ENCODE measurements around the gene RNF223. TPM values are rescaled to one million over a fixed set of nuclear protein-coding genes. Genes with fewer than 3 reads are reported as not detected.
A peak's percentile ranks its signal among the peaks of the same experiment; 100 is the strongest.

RNF223 gene
- total RNA-seq, 2 donors from 2014 or later: not detected

DNA sequence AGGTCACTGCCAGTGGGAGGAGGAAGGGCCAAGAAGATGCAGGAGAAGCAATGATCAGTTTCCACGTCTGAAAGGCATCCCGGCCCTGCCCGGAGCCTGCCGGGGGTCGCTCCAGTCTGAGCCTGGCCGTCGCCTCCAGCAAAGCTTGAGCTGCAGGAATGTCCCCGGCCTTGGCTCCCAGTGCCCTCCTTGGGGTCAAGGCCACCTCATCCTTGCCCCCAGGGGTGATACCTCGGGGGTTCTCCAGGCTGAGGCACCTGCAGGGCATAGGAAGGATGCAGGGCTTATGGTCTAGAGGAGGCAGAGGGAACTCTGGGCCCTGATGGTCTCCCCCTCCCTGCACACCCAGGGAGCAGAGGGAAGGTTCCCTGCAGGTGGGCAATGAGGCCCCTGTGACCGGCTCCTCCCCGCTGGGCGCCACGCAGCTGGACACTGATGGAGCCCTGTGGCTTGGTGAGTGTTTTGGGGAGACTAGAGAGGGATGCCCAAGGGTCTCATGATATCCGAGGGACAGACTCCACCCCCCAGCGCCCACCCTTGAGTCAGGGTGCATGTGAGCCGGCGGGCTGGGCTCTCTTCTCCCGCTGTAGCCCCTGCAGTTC is 19.9 kb downstream of the RNF223 start:
- DNase-seq (no peak), ATAC-seq (no peak)
- intact Hi-C loops (cut with DNase I): no loop called here

DNA sequence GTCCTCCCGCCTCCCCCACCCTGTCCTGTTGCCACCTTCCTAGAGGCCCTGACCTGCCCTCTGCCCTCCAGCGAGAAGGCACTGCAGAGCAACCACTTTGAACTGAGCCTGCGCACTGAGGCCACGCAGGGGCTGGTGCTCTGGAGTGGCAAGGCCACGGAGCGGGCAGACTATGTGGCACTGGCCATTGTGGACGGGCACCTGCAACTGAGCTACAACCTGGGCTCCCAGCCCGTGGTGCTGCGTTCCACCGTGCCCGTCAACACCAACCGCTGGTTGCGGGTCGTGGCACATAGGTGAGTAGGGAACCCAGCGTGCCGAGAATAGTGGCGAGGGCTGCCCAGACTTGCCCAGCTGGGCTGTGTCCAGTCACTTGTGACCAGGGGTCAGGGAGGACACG is 20.4 kb downstream of the RNF223 start:
- intact Hi-C loops (cut with DNase I): no loop called here

DNA sequence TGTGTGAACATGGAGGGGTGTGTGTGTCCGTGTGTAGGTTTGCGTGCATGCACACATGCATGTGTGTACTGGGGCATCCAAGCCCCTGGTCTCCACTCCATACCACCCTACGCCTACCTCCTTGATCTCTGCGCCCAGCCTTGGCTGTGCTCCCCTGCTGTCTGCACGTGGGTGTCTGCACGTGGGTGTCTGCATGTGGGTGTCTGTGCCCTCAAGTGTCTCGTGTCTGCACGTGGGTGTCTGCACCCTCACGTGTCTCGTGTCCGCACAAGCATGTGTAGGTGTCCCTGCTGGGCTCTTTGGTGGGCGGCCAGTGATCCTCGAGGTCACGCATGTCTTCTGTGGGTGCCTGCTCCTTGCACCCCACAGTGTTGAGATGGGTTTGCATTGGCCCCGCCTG is 21.1 kb downstream of the RNF223 start:
- ATAC-seq: no peak
- intact Hi-C loops (cut with DNase I): no loop called here
- no peak for DNase-seq

More for the DNA sequence above, 20.4 kb downstream of the RNF223 start:
- no peak for ATAC-seq
- DNase-seq: no peak

DNA sequence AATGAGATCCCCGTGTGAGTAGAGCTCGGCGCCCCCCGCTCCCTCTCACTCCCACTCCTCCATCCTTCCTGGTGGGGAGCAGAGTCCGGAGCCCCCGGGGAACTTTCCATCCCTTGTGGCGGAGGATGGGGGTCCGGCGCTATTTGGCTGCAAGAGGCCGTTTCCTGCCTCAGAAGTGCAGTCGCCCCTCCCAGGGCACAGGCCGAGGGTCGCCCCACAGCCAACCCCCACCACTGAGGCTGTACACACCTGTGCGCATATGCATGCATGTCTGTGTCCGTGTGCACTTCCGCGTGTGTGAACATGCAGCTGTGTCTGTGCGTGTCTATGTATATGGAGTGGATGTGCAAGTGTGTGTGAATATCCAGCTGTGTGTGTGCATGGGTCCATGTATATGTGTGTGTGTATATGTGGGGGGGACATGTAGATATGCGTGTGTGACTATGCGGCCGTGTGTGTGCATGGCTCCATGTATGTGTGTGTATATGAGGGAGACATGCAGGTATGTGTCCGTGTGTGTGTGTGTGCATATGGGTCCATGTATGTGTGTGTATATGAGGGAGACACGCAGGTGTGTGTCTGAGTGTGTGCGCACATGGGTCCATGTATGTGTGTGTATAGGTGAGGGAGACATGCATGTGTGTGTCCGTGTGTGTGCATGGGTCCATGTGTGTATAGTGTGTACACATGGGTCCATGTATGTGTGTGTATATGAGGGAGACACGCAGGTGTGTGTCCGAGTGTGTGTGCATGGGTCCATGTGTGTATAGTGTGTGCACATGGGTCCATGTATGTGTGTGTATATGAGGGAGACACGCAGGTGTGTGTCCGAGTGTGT is 21.9 kb downstream of the RNF223 start:
- ATAC-seq: no peak
- intact Hi-C loops (cut with DNase I): no loop called here
- DNase-seq: no peak

DNA sequence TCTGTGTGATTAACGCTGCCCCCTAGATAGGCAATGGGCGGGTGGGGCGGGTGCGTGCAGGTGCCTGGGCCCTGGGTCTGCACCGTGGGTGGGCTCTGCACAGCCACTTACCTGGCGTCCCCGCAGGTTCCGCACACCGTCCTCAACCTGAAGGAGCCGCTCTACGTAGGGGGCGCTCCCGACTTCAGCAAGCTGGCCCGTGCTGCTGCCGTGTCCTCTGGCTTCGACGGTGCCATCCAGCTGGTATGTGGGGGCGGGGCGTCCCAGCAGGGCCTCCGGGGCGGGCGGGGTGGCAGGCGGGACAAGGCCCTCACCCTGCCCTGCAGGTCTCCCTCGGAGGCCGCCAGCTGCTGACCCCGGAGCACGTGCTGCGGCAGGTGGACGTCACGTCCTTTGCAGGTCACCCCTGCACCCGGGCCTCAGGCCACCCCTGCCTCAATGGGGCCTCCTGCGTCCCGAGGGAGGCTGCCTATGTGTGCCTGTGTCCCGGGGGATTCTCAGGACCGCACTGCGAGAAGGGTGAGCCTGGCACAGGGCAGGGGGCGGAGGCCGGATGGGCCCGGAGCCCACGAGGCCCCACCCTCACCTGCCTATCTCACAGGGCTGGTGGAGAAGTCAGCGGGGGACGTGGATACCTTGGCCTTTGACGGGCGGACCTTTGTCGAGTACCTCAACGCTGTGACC is 22.8 kb downstream of the RNF223 start:
- DNase-seq (no peak), ATAC-seq (no peak)
- intact Hi-C loops (cut with DNase I): no loop called here

DNA sequence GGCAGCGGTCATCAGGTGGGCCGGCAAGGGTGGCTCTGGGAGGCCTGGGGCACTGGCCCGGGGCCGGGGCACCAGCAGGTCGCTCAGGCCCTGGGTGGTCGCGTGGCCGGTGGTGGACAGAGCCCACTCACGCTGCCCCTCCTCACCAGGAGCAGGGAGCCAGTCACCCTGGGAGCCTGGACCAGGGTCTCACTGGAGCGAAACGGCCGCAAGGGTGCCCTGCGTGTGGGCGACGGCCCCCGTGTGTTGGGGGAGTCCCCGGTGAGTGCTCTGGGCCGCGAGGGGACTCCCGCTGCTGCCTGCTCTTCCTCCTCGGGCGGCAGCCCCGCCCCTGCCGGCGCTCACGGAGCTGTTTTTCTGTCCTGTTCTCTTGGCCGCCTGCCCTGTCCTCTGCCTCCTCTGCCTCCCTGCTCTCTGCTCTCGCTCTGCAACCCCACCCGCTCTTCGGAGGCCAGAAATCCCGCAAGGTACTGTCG is 23.5 kb downstream of the RNF223 start:
- DNase-seq (peak; percentile 62), ATAC-seq (peak in 1 of 2 donors; percentile 27)
- intact Hi-C loops (cut with DNase I): no loop called here

DNA sequence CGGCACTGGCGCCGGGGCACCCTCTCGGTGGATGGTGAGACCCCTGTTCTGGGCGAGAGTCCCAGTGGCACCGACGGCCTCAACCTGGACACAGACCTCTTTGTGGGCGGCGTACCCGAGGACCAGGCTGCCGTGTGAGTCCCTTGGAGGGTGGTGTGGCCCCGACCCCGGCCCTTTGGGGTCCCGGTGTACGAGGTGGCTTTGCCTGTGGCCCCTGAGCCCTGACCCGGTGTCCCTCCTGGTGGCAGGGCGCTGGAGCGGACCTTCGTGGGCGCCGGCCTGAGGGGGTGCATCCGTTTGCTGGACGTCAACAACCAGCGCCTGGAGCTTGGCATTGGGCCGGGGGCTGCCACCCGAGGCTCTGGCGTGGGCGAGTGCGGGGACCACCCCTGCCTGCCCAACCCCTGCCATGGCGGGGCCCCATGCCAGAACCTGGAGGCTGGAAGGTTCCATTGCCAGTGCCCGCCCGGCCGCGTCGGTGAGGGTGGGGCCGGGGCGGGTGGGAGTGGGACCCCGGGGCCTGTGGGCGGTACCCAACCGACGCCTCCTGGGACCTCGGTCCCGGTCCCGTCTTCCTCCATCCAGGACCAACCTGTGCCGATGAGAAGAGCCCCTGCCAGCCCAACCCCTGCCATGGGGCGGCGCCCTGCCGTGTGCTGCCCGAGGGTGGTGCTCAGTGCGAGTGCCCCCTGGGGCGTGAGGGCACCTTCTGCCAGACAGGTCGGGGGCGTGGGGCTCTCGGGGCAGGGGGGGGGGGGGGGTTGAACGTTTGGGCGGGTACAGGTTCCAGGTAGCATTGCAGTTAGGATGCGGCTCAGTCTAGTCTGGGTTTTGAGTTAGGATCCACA is 24.6 kb downstream of the RNF223 start:
- intact Hi-C loops (cut with DNase I): no loop called here
- DNase-seq (no peak), ATAC-seq (no peak)

DNA sequence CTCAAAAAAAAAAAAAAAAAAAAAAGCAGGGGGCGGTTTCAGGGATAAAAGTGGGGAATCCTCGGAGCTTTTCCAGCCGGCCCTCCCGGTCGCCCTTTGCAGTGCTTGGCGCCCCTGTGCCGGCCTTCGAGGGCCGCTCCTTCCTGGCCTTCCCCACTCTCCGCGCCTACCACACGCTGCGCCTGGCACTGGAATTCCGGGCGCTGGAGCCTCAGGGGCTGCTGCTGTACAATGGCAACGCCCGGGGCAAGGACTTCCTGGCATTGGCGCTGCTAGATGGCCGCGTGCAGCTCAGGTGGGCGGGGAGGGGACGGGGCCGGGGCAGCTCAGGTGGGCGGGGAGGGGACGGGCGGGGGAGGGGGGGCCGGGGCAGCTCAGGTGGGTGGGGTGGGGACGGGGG is 25.3 kb downstream of the RNF223 start:
- ATAC-seq (no peak), DNase-seq (no peak)
- intact Hi-C loops (cut with DNase I): no loop called here

DNA sequence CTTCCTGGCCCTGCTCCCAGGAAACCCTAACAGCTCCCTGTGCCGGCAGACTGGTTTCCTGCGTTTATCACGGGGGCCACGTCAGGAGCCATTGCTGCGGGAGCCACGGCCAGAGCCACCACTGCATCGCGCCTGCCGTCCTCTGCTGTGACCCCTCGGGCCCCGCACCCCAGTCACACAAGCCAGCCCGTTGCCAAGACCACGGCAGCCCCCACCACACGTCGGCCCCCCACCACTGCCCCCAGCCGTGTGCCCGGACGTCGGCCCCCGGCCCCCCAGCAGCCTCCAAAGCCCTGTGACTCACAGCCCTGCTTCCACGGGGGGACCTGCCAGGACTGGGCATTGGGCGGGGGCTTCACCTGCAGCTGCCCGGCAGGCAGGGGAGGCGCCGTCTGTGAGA is 26.1 kb downstream of the RNF223 start:
- no peak for DNase-seq
- intact Hi-C loops (cut with DNase I): no loop called here
- ATAC-seq: no peak

DNA sequence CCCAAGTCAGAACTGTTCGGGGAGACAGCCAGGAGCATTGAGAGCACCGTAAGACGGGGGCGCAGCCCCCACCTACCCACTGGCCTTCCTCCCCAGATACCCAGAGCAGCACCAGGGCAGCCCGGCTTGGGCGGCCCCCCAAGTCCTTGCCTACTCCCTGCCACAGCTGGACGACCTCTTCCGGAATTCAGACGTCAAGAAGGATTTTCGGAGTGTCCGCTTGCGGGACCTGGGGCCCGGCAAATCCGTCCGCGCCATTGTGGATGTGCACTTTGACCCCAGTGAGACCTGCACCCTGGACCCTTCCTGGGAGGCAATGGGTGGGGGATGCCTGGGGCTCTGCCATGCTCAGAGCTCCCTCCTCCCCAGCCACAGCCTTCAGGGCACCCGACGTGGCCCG is 26.7 kb downstream of the RNF223 start:
- ATAC-seq (no peak), DNase-seq (no peak)
- intact Hi-C loops (cut with DNase I): no loop called here

DNA sequence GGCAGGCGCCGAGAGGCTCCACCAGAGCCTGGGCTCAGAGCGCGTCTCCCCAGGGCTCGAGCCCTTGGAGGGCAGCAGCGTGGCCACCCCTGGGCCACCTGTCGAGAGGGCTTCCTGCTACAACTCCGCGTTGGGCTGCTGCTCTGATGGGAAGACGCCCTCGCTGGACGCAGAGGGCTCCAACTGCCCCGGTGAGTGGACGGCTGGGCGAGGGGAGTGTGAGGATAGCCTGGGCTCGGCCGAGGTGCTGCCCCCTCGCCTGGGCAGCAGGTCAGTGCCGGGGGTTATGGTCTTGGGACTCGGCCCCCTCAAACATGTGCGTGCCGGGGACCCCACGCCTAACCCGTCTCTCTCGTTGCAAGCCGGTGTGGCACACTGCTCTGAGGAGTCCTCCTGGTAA is 27.3 kb downstream of the RNF223 start:
- no peak for DNase-seq
- intact Hi-C loops (cut with DNase I): no loop called here

DNA sequence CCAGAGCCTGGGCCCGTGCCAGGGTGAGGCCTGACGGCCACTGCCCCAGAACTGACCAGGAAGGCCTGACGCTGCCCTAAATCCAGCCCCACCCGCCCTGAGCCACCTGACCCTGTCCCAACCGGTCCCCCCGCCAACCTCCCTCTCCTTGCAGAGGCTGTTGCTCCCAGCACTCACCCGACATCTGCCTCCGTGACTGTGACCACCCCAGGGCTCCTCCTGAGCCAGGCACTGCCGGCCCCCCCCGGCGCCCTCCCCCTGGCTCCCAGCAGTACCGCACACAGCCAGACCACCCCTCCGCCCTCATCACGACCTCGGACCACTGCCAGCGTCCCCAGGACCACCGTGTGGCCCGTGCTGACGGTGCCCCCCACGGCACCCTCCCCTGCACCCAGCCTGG is 27.9 kb downstream of the RNF223 start:
- DNase-seq (no peak), ATAC-seq (no peak)
- intact Hi-C loops (cut with DNase I): no loop called here

More for the DNA sequence above, 27.3 kb downstream of the RNF223 start:
- no peak for ATAC-seq

DNA sequence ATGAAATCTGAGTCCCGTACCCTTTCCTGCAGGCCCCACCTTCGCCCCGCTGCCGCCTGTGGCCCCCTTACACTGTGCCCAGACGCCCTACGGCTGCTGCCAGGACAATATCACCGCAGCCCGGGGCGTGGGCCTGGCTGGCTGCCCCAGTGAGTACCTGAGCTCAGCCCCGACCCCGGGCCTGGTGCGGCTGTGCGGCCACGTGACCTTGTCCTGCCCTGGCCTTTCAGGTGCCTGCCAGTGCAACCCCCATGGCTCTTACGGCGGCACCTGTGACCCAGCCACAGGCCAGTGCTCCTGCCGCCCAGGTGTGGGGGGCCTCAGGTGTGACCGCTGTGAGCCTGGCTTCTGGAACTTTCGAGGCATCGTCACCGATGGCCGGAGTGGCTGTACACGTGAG is 29.0 kb downstream of the RNF223 start:
- ATAC-seq (no peak), DNase-seq (no peak)
- intact Hi-C loops (cut with DNase I): no loop called here

DNA sequence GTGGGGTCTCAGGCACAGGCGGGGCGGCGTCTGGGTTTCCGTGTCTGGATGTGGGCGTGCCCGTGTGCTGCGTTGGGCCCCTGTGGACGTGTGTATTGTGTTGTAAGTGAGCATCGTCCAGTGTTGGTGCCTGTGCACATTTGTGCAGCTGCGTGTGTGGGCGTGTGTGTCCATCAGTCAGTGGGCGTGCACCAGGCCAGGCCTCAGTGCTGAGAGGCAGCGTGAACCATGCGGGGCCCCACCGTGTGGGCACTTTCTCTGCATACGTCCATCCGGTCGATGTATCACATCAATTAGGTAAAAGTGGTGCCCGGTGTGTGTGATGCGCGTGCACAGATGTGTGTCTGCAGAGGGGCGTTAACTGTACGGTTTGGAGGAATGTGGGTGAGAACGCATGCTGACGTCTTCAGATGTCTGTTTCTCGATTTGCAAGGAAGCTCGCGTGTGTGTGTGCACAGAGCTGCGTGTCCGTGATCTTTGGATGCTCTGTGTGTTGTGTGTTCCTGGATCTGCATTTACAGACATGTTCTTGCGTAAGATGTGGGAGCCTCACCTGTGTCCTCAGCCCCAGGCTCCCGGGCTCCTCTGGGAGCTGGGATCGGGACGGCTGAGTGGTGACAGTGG is 29.5 kb downstream of the RNF223 start:
- intact Hi-C loops (cut with DNase I): no loop called here
- no peak for ATAC-seq
- no peak for DNase-seq

DNA sequence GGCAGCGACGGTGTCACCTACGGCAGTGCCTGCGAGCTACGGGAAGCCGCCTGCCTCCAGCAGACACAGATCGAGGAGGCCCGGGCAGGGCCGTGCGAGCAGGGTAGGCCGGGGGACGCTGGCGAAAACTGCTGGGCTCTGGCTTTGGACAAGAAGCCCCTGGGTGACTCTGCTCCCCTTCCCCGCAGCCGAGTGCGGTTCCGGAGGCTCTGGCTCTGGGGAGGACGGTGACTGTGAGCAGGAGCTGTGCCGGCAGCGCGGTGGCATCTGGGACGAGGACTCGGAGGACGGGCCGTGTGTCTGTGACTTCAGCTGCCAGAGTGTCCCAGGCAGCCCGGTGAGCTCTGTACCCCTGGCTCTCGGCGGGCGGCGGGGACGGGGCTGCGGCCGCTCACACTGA is 30.2 kb downstream of the RNF223 start:
- intact Hi-C loops (cut with DNase I): no loop called here
- DNase-seq: no peak
- no peak for ATAC-seq

DNA sequence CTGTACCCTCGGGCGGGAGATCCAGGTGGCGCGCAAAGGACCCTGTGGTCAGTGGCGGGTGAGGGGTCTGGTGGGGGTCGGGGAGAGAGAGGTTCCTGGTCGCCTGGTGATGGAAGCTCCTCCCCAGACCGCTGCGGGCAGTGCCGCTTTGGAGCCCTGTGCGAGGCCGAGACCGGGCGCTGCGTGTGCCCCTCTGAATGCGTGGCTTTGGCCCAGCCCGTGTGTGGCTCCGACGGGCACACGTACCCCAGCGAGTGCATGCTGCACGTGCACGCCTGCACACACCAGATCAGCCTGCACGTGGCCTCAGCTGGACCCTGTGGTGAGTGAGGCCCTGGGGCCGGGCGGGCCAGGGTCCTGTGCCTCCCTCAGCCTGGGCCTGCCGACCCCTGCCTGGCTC is 30.7 kb downstream of the RNF223 start:
- DNase-seq (no peak), ATAC-seq (no peak)
- intact Hi-C loops (cut with DNase I): no loop called here

DNA sequence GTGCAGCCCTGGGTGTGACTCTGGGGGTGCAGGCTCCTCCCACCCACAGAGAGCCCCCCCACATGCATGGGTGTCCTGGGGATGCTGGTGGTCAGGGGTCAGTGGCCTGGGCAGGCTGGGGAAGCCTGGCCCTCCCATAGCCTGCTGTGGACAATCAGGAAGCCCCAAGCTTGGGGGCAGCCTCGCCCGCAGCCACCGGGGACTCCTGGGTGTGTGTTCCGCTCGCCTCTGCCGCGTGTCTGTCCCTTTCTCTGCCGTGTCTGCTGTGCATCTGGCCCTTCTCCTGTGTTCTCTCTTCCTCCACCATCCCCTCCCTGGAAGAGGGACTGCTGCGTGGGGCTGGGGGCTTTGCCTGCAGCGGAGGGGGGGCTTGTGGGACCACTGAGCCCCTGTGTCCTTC is 31.3 kb downstream of the RNF223 start:
- DNase-seq (no peak), ATAC-seq (no peak)
- intact Hi-C loops (cut with DNase I): no loop called here

DNA sequence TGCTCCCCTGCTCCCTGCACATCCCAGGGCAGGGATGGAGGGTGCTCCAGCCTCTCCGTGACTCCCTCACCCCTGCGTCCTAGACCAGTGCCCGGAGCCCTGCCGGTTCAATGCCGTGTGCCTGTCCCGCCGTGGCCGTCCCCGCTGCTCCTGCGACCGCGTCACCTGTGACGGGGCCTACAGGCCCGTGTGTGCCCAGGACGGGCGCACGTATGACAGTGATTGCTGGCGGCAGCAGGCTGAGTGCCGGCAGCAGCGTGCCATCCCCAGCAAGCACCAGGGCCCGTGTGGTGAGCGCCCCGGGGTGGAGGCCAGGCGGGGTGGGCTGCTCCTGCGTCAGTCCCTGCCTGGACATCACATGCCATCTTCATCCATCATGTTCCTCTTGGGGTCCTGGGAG is 32.2 kb downstream of the RNF223 start:
- ATAC-seq: no peak
- DNase-seq: no peak
- intact Hi-C loops (cut with DNase I): no loop called here

DNA sequence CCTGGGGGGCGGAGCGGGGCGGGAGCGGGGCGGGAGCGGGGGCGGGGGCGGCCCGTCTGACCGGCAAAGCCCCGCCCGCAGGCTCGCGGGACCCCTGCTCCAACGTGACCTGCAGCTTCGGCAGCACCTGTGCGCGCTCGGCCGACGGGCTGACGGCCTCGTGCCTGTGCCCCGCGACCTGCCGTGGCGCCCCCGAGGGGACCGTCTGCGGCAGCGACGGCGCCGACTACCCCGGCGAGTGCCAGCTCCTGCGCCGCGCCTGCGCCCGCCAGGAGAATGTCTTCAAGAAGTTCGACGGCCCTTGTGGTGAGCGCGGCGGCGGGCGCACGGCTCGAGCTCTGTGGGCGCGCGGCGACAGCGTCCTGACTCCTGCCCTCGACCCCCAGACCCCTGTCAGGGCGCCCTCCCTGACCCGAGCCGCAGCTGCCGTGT is 33.0 kb downstream of the RNF223 start:
- ATAC-seq (peak in 1 of 2 donors; percentile 3), DNase-seq (no peak)
- intact Hi-C loops (cut with DNase I): no loop called here
